H1 (cell line): Measurements from ENCODE around the gene PAGE5. TPM values are rescaled to one million over a fixed set of nuclear protein-coding genes. Genes with fewer than 3 reads are reported as not detected.

Experiments used
- ASH2L ChIP-seq: fragments of 200-600, 300-600 bp; sonication (generic); IDR thresholded peaks from one replicate; pipeline ENCODE4 v1.7.1; 2017; ENCODE audit warnings: low read length
- POLR2AphosphoS5 ChIP-seq: IDR thresholded peaks from 2 replicates; pipeline ENCODE4 v1.6.1; 2011; ENCODE audit warnings: low read depth, low read length
- RFX5 ChIP-seq: IDR thresholded peaks from 2 replicates; pipeline ENCODE4 v1.6.1; 2011; ENCODE audit warnings: low read depth, low read length, improper control_type of control experiment, borderline replicate concordance
- SIX5 ChIP-seq: IDR thresholded peaks from 2 replicates; pipeline ENCODE4 v1.6.1; 2011; ENCODE audit warnings: mild to moderate bottlenecking, low read depth, low read length
- SP4 ChIP-seq: IDR thresholded peaks from 2 replicates; pipeline ENCODE4 v1.6.1; 2012; ENCODE audit warnings: low read length, inconsistent platforms
- SRF ChIP-seq: IDR thresholded peaks from 2 replicates; pipeline ENCODE4 v1.6.1; 2011; ENCODE audit warnings: mild to moderate bottlenecking, low read depth, low read length, moderate library complexity
- polyA plus RNA-seq, 7 experiments: library from polyadenylated mRNA; depleted of rRNA in 3 of 7; stranded (reverse) in 5 of 7; unstranded in 2 of 7; fragments of >200 nt in 5 of 7; fragments of 200-250 nt in 2 of 7; gene quantifications; 1 replicate in 5 of 7; 2 replicates in 1 of 7; 4 replicates in 1 of 7; pipeline versions ENCODE4 v1.2.1 to v1.2.3, GENCODE V29; 2011 to 2013; ENCODE audit warnings: missing spikeins in 2 of 7, mixed read lengths in 2 of 7
- total RNA-seq: library from RNA; stranded (reverse); fragmentation: NEBNext Ultra II Directional; extraction: Animal tissue kit (Norgen Biotek cat#: 25700); gene quantifications from 2 replicates; pipeline ENCODE4 v1.2.1, GENCODE V29; 2021

PAGE5 gene
- total and polyA plus RNA-seq, 2 of the 8 experiments (the other 6 are each of a cell fraction or from before 2014, with no cell fraction given): not detected

DNA sequence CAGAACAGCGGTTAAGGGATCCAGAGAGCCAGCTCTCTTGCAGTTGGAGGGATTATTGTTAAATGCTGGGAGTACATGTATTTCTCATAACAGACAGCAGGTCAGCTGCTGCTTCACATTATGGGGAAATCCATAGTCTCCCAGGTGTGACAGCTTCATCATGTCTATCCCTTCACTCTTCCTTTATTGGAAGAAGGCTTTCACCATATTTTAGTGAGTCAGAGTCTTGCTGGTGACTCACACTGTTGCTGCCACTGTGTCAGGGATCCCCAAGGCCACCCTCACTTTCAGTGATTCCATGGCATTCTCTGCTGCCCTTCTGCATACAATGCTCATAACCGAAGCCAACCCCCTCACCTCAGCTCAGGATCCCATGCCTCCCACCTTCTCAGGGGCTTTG, 32.9 kb upstream of the PAGE5 start (continued):
- TF ChIP-seq SRF: no peak
- no peak for TF ChIP-seq RFX5
- no peak for TF ChIP-seq SP4
- no peak for TF ChIP-seq POLR2AphosphoS5
- no peak for TF ChIP-seq ASH2L
- no peak for TF ChIP-seq SIX5
